ENCODE measurements around the gene IFNAR1. TPM values are rescaled to one million over a fixed set of nuclear protein-coding genes. Genes with fewer than 3 reads are reported as not detected.

Gene IFNAR1
- total and polyA plus RNA-seq, 2 donors (not counting 3 experiments of a cell fraction or from before 2014, with no cell fraction given) = 16.2 to 47.8 TPM

- Histone ChIP-seq H3K9me1 (replicated peaks; ENCODE audit: control insufficient read depth, extremely low read depth, insufficient read depth, low read length) (no peaks in the 10 kb centered on the region), H4K20me1 (replicated peaks; ENCODE audit: control insufficient read depth, extremely low read depth, insufficient read depth, low read length) (no peaks in the 10 kb centered on the region), H3K4me1 (ENCODE audit: control insufficient read depth, extremely low read depth, insufficient read depth, low read length) (no peaks in the 10 kb centered on the region), H3K36me3 (ENCODE audit: control insufficient read depth in 2 of 2, extremely low read depth in 1 of 2, insufficient read depth in 2 of 2, low read length in 2 of 2) (no peaks in the 10 kb centered on the region), H3K27ac (ENCODE audit: insufficient read depth, low read depth, low read length) (no peak overlapping the region), H3K9me3 (replicated peaks; ENCODE audit: control insufficient read depth, insufficient read depth, low read length) (no peaks in the 10 kb centered on the region), H3K4me2 (ENCODE audit: insufficient read depth, low read length) (no peak overlapping the region), H2AFZ (ENCODE audit: low read depth, low read length) (no peak overlapping the region), H3K4me3 (replicated peaks in 1 of 3; ENCODE audit: insufficient read depth in 1 of 3, low read depth in 1 of 3, low read length in 3 of 3) (no peak overlapping the region), H3K9ac (replicated peaks; ENCODE audit: extremely low read depth, insufficient read depth, low read length) (no peak overlapping the region), H3K27me3 (ENCODE audit: control insufficient read depth in 2 of 2, insufficient read depth in 2 of 2, low read length in 2 of 2) (peaks cover 6 to 7% of the 10 kb centered on the region in 2 experiments), H3K79me2 (ENCODE audit: control insufficient read depth, insufficient read depth, low read length) (no peaks in the 10 kb centered on the region)
- intact Hi-C loops (cut with micrococcal nuclease) (no loop called here), dilution Hi-C loops (cut with MboI; ENCODE audit: extremely low pct_ligation_motif_present, low sequenced_read_pairs) (no loop called here)
- CTCF ChIA-PET = interaction anchor here (1.0 to 2.8 kb wide), 5 partner anchors 10 to 109 kb away, joined by 3 to 11 read pairs (median 3); partner anchors contain the start of gene IL10RB
- no TSS peak for BruUV-seq (replicated peaks)
- POLR2A ChIA-PET = no interaction called here
- no peak for DNase-seq (ENCODE audit: low read depth, low spot score)
- FAIRE-seq = no peak
- TF ChIP-seq, protein P1, sequence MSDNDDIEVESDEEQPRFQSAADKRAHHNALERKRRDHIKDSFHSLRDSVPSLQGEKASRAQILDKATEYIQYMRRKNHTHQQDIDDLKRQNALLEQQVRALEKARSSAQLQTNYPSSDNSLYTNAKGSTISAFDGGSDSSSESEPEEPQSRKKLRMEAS (IDR thresholded peaks at IDR 0.05; ENCODE audit: insufficient read depth, insufficient read length) = no peak
- TF ChIP-seq GATA2 (IDR thresholded peaks at IDR 0.05; ENCODE audit: insufficient read depth, insufficient read length, low read depth, low read length) (no peak), MYC (IDR thresholded peaks at IDR 0.05; ENCODE audit: low read depth, low read length) (no peak), EZH2 (IDR thresholded peaks at IDR 0.05; ENCODE audit: borderline replicate concordance, low read depth, low read length, severe bottlenecking) (no peak), FOS (IDR thresholded peaks at IDR 0.05; ENCODE audit: borderline replicate concordance, insufficient read depth, low read length) (no peak), POLR2A (IDR thresholded peaks at IDR 0.05; ENCODE audit: low read depth, low read length) (no peak), POLR2AphosphoS5 (IDR thresholded peaks at IDR 0.05; ENCODE audit: insufficient read depth, low read depth, low read length) (no peak), JUN (IDR thresholded peaks at IDR 0.05; ENCODE audit: borderline replicate concordance, insufficient read depth, insufficient read length, low read depth) (no peak)
- TF ChIP-seq, protein P2, sequence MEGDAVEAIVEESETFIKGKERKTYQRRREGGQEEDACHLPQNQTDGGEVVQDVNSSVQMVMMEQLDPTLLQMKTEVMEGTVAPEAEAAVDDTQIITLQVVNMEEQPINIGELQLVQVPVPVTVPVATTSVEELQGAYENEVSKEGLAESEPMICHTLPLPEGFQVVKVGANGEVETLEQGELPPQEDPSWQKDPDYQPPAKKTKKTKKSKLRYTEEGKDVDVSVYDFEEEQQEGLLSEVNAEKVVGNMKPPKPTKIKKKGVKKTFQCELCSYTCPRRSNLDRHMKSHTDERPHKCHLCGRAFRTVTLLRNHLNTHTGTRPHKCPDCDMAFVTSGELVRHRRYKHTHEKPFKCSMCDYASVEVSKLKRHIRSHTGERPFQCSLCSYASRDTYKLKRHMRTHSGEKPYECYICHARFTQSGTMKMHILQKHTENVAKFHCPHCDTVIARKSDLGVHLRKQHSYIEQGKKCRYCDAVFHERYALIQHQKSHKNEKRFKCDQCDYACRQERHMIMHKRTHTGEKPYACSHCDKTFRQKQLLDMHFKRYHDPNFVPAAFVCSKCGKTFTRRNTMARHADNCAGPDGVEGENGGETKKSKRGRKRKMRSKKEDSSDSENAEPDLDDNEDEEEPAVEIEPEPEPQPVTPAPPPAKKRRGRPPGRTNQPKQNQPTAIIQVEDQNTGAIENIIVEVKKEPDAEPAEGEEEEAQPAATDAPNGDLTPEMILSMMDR (IDR thresholded peaks at IDR 0.05; ENCODE audit: extremely low read depth in 1 of 2, insufficient read depth in 1 of 2, low read depth in 1 of 2, low read length in 2 of 2) = no peak
Measured at GRCh38 chr21:33308586-33309490, 15.9 kb upstream of the IFNAR1 start.
